SK-N-SH treated with all-trans-retinoic acid at 6 μM for 48 hours (cell line): Measurements from ENCODE around the gene POU6F2.

Source experiments
- ATAC-seq: fragments of 200-7000 bp; cut with Tn5 transposase; 3 replicates; pipeline ENCODE4 v1.9.1; 2020; ENCODE audit warnings: mild to moderate bottlenecking, moderate library complexity
- ARNTL ChIP-seq: fragments of 450-650 bp; formaldehyde crosslinking; IDR thresholded peaks from 2 replicates; pipeline ENCODE4 v1.5.0; 2020; ENCODE audit warnings: low read depth, mild to moderate bottlenecking, moderate library complexity, borderline replicate concordance
- BACH2 ChIP-seq: fragments of 250-450 bp; sonication (Bioruptor Pico); IDR thresholded peaks from 2 replicates; pipeline ENCODE4 v1.9.0; 2021; ENCODE audit warnings: mild to moderate bottlenecking, borderline replicate concordance
- CSDC2 ChIP-seq: fragments of 250-450 bp; sonication (Bioruptor Pico); IDR thresholded peaks from 2 replicates; pipeline ENCODE4 v1.5.0; 2020; ENCODE audit warnings: mild to moderate bottlenecking, moderate library complexity
- ESRRG ChIP-seq: fragments of 250-450 bp; sonication (Bioruptor Pico); IDR thresholded peaks from 2 replicates; pipeline ENCODE4 v1.6.1; 2021; ENCODE audit warnings: mild to moderate bottlenecking
- GLIS3 ChIP-seq: fragments of 250-450 bp; sonication (Bioruptor Pico); IDR thresholded peaks from 2 replicates; pipeline ENCODE4 v1.5.0; 2020; ENCODE audit warnings: mild to moderate bottlenecking, moderate library complexity
- ISL1 ChIP-seq: fragments of 250-450 bp; sonication (Bioruptor Pico); IDR thresholded peaks from 2 replicates; pipeline ENCODE4 v2.1.2; 2022; ENCODE audit warnings: mild to moderate bottlenecking, moderate library complexity
- OSR1 ChIP-seq: fragments of 250-450 bp; sonication (Bioruptor Pico); IDR thresholded peaks from 2 replicates; pipeline ENCODE4 v1.8.0; 2022; ENCODE audit warnings: moderate library complexity, mild to moderate bottlenecking, inconsistent platforms
- PPARA ChIP-seq: fragments of 250-450 bp; sonication (Bioruptor Pico); IDR thresholded peaks from 2 replicates; pipeline ENCODE4 v1.5.0; 2020; ENCODE audit warnings: mild to moderate bottlenecking, borderline replicate concordance
- SNAI2 ChIP-seq: fragments of 250-450 bp; sonication (Bioruptor Pico); IDR thresholded peaks from 2 replicates; pipeline ENCODE4 v1.5.0; 2020; ENCODE audit warnings: mild to moderate bottlenecking, moderate library complexity
- TCF4 ChIP-seq: fragments of 250-450 bp; sonication (Bioruptor Pico); IDR thresholded peaks from 2 replicates; pipeline ENCODE4 v1.8.0; 2021; ENCODE audit warnings: mild to moderate bottlenecking, moderate library complexity, borderline replicate concordance
- TOX ChIP-seq: fragments of 250-450 bp; sonication (Bioruptor Pico); IDR thresholded peaks from 2 replicates; pipeline ENCODE4 v1.8.0; 2021; ENCODE audit warnings: mild to moderate bottlenecking, moderate library complexity, borderline replicate concordance
- ZC3H10 ChIP-seq: fragments of 250-450 bp; sonication (Bioruptor Pico); IDR thresholded peaks from 2 replicates; pipeline ENCODE4 v1.5.1; 2021; ENCODE audit warnings: mild to moderate bottlenecking, moderate library complexity
- ZFP3 ChIP-seq: fragments of 250-450 bp; sonication (Bioruptor Pico); IDR thresholded peaks from 2 replicates; pipeline ENCODE4 v1.5.0; 2020; ENCODE audit warnings: mild to moderate bottlenecking, moderate library complexity
- ZFP30 ChIP-seq: fragments of 450-650 bp; formaldehyde crosslinking; IDR thresholded peaks from 2 replicates; pipeline ENCODE4 v1.5.0; 2022; ENCODE audit warnings: mild to moderate bottlenecking, moderate library complexity
- ZNF565 ChIP-seq: fragments of 450-650 bp; formaldehyde crosslinking; conservative IDR thresholded peaks from 2 replicates; pipeline ENCODE4 v1.5.0; 2020; ENCODE audit warnings: low read depth, mild to moderate bottlenecking, moderate library complexity
- ZNF70 ChIP-seq: fragments of 450-650 bp; formaldehyde crosslinking; IDR thresholded peaks from 2 replicates; pipeline ENCODE4 v1.5.0; 2020; ENCODE audit warnings: mild to moderate bottlenecking, moderate library complexity
- TF ChIP-seq, protein P1 (sequence below): fragments of 250-450 bp; sonication (Bioruptor Pico); IDR thresholded peaks from 2 replicates; pipeline ENCODE4 v1.5.1; 2020; ENCODE audit warnings: low read depth, mild to moderate bottlenecking, moderate library complexity
- TF ChIP-seq, protein P2 (sequence below): fragments of 250-450 bp; sonication (Bioruptor Pico); IDR thresholded peaks from 2 replicates; pipeline ENCODE4 v1.5.0; 2020; ENCODE audit warnings: mild to moderate bottlenecking, moderate library complexity
- TF ChIP-seq, protein P3 (sequence below): fragments of 250-450 bp; sonication (Bioruptor Pico); IDR thresholded peaks from 2 replicates; pipeline ENCODE4 v1.8.0; 2020; ENCODE audit warnings: mild to moderate bottlenecking, moderate library complexity, borderline replicate concordance
- TF ChIP-seq, protein P4 (sequence below): fragments of 250-450 bp; sonication (Bioruptor Pico); IDR thresholded peaks from 2 replicates; pipeline ENCODE4 v1.5.1; 2021; ENCODE audit warnings: mild to moderate bottlenecking, moderate library complexity
- TF ChIP-seq, protein P5 (sequence below): fragments of 250-450 bp; sonication (Bioruptor Pico); IDR thresholded peaks from 2 replicates; pipeline ENCODE4 v1.8.0; 2021; ENCODE audit warnings: low read depth, mild to moderate bottlenecking, moderate library complexity, borderline replicate concordance

Gene POU6F2

DNA sequence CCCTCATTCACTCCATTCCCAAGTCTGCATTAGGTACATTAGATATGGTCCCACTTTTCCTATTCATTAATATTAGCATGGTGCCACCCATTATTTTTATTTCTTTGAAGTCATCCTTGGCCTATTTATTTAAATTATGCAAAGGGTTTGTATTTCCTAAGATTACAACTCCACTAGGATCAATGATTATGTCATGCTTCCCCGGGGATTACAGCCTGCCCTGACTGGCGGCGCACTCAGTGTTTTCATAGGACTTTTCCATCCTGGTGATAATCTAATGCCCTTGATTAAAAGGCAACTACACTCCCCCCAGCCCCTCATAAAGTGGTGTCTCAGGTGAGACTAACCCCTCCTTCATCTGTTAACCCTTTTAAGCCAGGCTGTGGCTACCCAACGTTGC is 187.2 kb downstream of the POU6F2 start:
- ATAC-seq = no peak
- TF ChIP-seq, protein P1, sequence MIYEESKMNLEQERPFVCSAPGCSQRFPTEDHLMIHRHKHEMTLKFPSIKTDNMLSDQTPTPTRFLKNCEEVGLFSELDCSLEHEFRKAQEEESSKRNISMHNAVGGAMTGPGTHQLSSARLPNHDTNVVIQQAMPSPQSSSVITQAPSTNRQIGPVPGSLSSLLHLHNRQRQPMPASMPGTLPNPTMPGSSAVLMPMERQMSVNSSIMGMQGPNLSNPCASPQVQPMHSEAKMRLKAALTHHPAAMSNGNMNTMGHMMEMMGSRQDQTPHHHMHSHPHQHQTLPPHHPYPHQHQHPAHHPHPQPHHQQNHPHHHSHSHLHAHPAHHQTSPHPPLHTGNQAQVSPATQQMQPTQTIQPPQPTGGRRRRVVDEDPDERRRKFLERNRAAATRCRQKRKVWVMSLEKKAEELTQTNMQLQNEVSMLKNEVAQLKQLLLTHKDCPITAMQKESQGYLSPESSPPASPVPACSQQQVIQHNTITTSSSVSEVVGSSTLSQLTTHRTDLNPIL (CRISPR knock-in tag) = no peak
- TF ChIP-seq ESRRG (CRISPR knock-in tag) = no peak
- TF ChIP-seq CSDC2 (CRISPR knock-in tag) = no peak
- no peak for TF ChIP-seq ZNF70 (CRISPR knock-in tag)
- TF ChIP-seq PPARA (CRISPR knock-in tag) = no peak
- TF ChIP-seq ZNF565 (CRISPR knock-in tag) = no peak
- TF ChIP-seq BACH2 (CRISPR knock-in tag) = no peak
- TF ChIP-seq ARNTL (CRISPR knock-in tag) = no peak
- no peak for TF ChIP-seq TCF4 (CRISPR knock-in tag)
- TF ChIP-seq, protein P2, sequence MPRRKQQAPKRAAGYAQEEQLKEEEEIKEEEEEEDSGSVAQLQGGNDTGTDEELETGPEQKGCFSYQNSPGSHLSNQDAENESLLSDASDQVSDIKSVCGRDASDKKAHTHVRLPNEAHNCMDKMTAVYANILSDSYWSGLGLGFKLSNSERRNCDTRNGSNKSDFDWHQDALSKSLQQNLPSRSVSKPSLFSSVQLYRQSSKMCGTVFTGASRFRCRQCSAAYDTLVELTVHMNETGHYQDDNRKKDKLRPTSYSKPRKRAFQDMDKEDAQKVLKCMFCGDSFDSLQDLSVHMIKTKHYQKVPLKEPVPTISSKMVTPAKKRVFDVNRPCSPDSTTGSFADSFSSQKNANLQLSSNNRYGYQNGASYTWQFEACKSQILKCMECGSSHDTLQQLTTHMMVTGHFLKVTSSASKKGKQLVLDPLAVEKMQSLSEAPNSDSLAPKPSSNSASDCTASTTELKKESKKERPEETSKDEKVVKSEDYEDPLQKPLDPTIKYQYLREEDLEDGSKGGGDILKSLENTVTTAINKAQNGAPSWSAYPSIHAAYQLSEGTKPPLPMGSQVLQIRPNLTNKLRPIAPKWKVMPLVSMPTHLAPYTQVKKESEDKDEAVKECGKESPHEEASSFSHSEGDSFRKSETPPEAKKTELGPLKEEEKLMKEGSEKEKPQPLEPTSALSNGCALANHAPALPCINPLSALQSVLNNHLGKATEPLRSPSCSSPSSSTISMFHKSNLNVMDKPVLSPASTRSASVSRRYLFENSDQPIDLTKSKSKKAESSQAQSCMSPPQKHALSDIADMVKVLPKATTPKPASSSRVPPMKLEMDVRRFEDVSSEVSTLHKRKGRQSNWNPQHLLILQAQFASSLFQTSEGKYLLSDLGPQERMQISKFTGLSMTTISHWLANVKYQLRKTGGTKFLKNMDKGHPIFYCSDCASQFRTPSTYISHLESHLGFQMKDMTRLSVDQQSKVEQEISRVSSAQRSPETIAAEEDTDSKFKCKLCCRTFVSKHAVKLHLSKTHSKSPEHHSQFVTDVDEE = no peak
- TF ChIP-seq OSR1 = no peak
- no peak for TF ChIP-seq SNAI2 (CRISPR knock-in tag)
- no peak for TF ChIP-seq TOX (CRISPR knock-in tag)

DNA sequence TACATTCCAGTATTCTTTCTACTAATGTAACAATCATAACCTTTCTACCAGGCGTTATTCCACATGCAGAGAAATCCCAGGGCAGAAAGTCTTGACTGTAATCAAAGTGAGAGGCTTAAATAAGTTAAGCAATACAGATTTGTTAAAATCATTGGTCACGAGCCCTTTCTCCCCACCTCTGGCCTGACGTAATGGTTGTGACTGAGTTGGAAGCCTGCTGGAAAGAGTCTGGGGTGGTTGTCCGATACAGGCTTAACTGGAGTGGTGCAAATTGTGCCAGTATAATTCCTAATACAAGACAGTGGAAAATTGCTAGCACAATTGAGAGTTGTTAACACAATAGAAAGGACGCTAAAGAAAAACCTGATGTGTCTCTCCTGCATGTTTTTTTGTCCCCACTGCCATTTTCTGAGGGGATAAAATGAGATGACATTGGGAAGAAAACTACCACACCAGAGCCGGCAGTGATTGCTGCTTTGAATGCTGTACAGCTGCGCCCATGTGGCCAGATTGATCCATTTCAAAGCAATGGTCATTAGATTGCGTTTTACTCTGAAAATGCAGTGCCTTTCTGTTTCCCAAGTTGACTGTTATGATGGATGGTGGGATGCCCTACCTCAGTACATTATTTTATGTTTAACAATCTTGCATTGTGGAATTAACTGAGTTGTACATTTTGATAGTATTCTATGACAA is 190.8 kb downstream of the POU6F2 start:
- TF ChIP-seq ZNF70 (CRISPR knock-in tag) = no peak
- TF ChIP-seq CSDC2 (CRISPR knock-in tag) = no peak
- no peak for TF ChIP-seq ZFP30
- TF ChIP-seq ZFP3 = no peak
- no peak for TF ChIP-seq ISL1 (CRISPR knock-in tag)
- ATAC-seq = no peak

DNA sequence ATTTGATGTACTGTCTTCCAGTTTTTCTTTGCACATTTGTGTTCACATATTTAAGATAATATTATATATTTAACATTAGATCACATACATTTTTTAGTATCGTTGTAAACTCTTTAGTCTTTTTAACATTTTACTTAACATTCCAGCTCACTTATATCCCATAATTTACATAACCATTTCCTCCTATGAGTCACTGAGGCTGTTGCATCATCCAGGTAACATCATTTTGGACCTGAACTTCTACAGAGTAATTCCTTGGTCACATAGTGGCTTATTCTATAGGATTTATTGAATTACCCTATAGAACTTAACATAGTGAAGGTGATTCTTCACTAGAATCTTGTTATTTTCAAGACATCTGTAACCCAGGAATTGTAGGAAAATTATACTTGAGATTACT is 194.4 kb downstream of the POU6F2 start:
- TF ChIP-seq TOX (CRISPR knock-in tag) (no peak), ZFP30 (no peak), OSR1 (no peak), ZC3H10 (CRISPR knock-in tag) (no peak), PPARA (CRISPR knock-in tag) (no peak), ARNTL (CRISPR knock-in tag) (no peak), SNAI2 (CRISPR knock-in tag) (no peak), ZFP3 (no peak), CSDC2 (CRISPR knock-in tag) (no peak), ZNF70 (CRISPR knock-in tag) (no peak), ZNF565 (CRISPR knock-in tag) (no peak), GLIS3 (CRISPR knock-in tag) (no peak)
- TF ChIP-seq, protein P2 = no peak
- TF ChIP-seq, protein P3, sequence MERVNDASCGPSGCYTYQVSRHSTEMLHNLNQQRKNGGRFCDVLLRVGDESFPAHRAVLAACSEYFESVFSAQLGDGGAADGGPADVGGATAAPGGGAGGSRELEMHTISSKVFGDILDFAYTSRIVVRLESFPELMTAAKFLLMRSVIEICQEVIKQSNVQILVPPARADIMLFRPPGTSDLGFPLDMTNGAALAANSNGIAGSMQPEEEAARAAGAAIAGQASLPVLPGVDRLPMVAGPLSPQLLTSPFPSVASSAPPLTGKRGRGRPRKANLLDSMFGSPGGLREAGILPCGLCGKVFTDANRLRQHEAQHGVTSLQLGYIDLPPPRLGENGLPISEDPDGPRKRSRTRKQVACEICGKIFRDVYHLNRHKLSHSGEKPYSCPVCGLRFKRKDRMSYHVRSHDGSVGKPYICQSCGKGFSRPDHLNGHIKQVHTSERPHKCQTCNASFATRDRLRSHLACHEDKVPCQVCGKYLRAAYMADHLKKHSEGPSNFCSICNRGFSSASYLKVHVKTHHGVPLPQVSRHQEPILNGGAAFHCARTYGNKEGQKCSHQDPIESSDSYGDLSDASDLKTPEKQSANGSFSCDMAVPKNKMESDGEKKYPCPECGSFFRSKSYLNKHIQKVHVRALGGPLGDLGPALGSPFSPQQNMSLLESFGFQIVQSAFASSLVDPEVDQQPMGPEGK (CRISPR knock-in tag) = no peak
- TF ChIP-seq, protein P1 (CRISPR knock-in tag) = no peak
- TF ChIP-seq, protein P4, sequence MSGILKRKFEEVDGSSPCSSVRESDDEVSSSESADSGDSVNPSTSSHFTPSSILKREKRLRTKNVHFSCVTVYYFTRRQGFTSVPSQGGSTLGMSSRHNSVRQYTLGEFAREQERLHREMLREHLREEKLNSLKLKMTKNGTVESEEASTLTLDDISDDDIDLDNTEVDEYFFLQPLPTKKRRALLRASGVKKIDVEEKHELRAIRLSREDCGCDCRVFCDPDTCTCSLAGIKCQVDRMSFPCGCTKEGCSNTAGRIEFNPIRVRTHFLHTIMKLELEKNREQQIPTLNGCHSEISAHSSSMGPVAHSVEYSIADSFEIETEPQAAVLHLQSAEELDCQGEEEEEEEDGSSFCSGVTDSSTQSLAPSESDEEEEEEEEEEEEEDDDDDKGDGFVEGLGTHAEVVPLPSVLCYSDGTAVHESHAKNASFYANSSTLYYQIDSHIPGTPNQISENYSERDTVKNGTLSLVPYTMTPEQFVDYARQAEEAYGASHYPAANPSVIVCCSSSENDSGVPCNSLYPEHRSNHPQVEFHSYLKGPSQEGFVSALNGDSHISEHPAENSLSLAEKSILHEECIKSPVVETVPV (CRISPR knock-in tag) = no peak
- TF ChIP-seq, protein P5, sequence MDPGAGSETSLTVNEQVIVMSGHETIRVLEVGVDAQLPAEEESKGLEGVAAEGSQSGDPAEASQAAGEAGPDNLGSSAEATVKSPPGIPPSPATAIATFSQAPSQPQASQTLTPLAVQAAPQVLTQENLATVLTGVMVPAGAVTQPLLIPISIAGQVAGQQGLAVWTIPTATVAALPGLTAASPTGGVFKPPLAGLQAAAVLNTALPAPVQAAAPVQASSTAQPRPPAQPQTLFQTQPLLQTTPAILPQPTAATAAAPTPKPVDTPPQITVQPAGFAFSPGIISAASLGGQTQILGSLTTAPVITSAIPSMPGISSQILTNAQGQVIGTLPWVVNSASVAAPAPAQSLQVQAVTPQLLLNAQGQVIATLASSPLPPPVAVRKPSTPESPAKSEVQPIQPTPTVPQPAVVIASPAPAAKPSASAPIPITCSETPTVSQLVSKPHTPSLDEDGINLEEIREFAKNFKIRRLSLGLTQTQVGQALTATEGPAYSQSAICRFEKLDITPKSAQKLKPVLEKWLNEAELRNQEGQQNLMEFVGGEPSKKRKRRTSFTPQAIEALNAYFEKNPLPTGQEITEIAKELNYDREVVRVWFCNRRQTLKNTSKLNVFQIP = no peak
- ATAC-seq = no peak
